Measurements from ENCODE around the gene G6PC1. TPM values are rescaled to one million over a fixed set of nuclear protein-coding genes. Genes with fewer than 3 reads are reported as not detected.

The G6PC1 gene
- total and polyA plus RNA-seq, 2 experiments from 2014 or later = not detected

DNA sequence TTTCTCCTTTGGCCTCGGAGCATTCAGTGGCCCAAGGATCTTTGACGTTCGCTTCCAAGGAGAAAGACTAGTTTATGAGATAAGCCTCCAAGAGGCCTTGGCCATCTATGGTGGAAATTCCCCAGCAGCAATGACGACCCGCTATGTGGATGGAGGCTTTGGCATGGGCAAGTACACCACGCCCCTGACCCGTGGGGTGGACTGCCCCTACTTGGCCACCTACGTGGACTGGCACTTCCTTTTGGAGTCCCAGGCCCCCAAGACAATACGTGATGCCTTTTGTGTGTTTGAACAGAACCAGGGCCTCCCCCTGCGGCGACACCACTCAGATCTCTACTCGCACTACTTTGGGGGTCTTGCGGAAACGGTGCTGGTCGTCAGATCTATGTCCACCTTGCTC lies 48.2 kb upstream of the G6PC1 start (continued):
- TF ChIP-seq, protein P1, sequence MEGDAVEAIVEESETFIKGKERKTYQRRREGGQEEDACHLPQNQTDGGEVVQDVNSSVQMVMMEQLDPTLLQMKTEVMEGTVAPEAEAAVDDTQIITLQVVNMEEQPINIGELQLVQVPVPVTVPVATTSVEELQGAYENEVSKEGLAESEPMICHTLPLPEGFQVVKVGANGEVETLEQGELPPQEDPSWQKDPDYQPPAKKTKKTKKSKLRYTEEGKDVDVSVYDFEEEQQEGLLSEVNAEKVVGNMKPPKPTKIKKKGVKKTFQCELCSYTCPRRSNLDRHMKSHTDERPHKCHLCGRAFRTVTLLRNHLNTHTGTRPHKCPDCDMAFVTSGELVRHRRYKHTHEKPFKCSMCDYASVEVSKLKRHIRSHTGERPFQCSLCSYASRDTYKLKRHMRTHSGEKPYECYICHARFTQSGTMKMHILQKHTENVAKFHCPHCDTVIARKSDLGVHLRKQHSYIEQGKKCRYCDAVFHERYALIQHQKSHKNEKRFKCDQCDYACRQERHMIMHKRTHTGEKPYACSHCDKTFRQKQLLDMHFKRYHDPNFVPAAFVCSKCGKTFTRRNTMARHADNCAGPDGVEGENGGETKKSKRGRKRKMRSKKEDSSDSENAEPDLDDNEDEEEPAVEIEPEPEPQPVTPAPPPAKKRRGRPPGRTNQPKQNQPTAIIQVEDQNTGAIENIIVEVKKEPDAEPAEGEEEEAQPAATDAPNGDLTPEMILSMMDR (conservative IDR thresholded peaks at IDR 0.05; ENCODE audit: low read depth in 2 of 2) = no peak
- TF ChIP-seq ZNF114 (CRISPR knock-in tag; IDR thresholded peaks at IDR 0.05) = no peak
- no peak for TF ChIP-seq EZH2phosphoT487 (IDR thresholded peaks at IDR 0.05; ENCODE audit: unreplicated experiment)

- Mint-ChIP-seq H3K4me1 (peaks cover 2% of the 10 kb centered on the region; the same call in 1 of the 3 replicates), H3K27ac (no peak overlapping the region), H3K36me3 (ENCODE audit: low read depth) (no peaks in the 10 kb centered on the region; the same call in 1 of the 3 replicates), H3K9me3 (no peaks in the 10 kb centered on the region; the same call in 1 of the 3 replicates), H3K27me3 (ENCODE audit: insufficient read depth, low read depth, poor library complexity) (peaks cover 4% of the 10 kb centered on the region), H3K4me3 (no peak overlapping the region)
- no peaks in the 10 kb centered on the region; the same call in 1 of the 2 replicates for H4K20me1 ChIP-seq (replicated peaks; ENCODE audit: insufficient read depth)
- H3K36me3 ChIP-seq (ENCODE audit: insufficient read depth) = no peaks in the 10 kb centered on the region
- ATAC-seq = no peak
- no peaks in the 10 kb centered on the region for H3K79me2 ChIP-seq (replicated peaks; ENCODE audit: insufficient read depth)
- no peak overlapping the region for H3K4me2 ChIP-seq
- H3K27me3 ChIP-seq (ENCODE audit: insufficient read depth) = no peaks in the 10 kb centered on the region
- H3K9me2 ChIP-seq (ENCODE audit: insufficient read depth) = no peaks in the 10 kb centered on the region
- TF ChIP-seq, protein P2, sequence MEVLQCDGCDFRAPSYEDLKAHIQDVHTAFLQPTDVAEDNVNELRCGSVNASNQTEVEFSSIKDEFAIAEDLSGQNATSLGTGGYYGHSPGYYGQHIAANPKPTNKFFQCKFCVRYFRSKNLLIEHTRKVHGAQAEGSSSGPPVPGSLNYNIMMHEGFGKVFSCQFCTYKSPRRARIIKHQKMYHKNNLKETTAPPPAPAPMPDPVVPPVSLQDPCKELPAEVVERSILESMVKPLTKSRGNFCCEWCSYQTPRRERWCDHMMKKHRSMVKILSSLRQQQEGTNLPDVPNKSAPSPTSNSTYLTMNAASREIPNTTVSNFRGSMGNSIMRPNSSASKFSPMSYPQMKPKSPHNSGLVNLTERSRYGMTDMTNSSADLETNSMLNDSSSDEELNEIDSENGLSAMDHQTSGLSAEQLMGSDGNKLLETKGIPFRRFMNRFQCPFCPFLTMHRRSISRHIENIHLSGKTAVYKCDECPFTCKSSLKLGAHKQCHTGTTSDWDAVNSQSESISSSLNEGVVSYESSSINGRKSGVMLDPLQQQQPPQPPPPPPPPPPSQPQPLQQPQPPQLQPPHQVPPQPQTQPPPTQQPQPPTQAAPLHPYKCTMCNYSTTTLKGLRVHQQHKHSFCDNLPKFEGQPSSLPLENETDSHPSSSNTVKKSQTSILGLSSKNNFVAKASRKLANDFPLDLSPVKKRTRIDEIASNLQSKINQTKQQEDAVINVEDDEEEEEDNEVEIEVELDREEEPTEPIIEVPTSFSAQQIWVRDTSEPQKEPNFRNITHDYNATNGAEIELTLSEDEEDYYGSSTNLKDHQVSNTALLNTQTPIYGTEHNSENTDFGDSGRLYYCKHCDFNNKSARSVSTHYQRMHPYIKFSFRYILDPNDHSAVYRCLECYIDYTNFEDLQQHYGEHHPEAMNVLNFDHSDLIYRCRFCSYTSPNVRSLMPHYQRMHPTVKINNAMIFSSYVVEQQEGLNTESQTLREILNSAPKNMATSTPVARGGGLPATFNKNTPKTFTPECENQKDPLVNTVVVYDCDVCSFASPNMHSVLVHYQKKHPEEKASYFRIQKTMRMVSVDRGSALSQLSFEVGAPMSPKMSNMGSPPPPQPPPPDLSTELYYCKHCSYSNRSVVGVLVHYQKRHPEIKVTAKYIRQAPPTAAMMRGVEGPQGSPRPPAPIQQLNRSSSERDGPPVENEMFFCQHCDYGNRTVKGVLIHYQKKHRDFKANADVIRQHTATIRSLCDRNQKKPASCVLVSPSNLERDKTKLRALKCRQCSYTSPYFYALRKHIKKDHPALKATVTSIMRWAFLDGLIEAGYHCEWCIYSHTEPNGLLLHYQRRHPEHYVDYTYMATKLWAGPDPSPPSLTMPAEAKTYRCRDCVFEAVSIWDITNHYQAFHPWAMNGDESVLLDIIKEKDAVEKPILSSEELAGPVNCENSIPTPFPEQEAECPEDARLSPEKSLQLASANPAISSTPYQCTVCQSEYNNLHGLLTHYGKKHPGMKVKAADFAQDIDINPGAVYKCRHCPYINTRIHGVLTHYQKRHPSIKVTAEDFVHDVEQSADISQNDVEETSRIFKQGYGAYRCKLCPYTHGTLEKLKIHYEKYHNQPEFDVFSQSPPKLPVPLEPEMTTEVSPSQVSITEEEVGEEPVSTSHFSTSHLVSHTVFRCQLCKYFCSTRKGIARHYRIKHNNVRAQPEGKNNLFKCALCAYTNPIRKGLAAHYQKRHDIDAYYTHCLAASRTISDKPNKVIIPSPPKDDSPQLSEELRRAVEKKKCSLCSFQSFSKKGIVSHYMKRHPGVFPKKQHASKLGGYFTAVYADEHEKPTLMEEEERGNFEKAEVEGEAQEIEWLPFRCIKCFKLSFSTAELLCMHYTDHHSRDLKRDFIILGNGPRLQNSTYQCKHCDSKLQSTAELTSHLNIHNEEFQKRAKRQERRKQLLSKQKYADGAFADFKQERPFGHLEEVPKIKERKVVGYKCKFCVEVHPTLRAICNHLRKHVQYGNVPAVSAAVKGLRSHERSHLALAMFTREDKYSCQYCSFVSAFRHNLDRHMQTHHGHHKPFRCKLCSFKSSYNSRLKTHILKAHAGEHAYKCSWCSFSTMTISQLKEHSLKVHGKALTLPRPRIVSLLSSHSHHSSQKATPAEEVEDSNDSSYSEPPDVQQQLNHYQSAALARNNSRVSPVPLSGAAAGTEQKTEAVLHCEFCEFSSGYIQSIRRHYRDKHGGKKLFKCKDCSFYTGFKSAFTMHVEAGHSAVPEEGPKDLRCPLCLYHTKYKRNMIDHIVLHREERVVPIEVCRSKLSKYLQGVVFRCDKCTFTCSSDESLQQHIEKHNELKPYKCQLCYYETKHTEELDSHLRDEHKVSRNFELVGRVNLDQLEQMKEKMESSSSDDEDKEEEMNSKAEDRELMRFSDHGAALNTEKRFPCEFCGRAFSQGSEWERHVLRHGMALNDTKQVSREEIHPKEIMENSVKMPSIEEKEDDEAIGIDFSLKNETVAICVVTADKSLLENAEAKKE (CRISPR knock-in tag; IDR thresholded peaks at IDR 0.05) = no peak
- TF ChIP-seq JUNB (IDR thresholded peaks at IDR 0.05; ENCODE audit: unreplicated experiment) (no peak), EZH2phosphoT487 (IDR thresholded peaks at IDR 0.05; ENCODE audit: unreplicated experiment) (no peak), NANOG (IDR thresholded peaks at IDR 0.05; ENCODE audit: borderline replicate concordance) (no peak), CREB1 (CRISPR knock-in tag; IDR thresholded peaks at IDR 0.05; ENCODE audit: low read depth) (no peak), STAT1 (IDR thresholded peaks at IDR 0.05; ENCODE audit: unreplicated experiment) (no peak)
- H3K4me1 ChIP-seq (ENCODE audit: insufficient read depth) = no peaks in the 10 kb centered on the region
- H2AFZ ChIP-seq = no peak overlapping the region
- no peak overlapping the region for H3K4me3 ChIP-seq
- no peaks in the 10 kb centered on the region for H3F3A ChIP-seq (replicated peaks; ENCODE audit: low read depth)
- DNase-seq (ENCODE audit: low spot score) = no peak
- H3K27ac ChIP-seq (ENCODE audit: low read depth) = no peak overlapping the region
Measured at GRCh38 chr17:42853004-42853403, 47.6 kb upstream of the G6PC1 start.
